SU-DHL-6 (cell line): ENCODE results near the gene CLEC1A.

Experiments
- EZH2phosphoT487 ChIP-seq: fragments of 200-600 bp; sonication (generic), shearing (Covaris generic); conservative IDR thresholded peaks from 2 replicates; pipeline ENCODE4 v1.6.1; 2018; ENCODE audit warnings: mild to moderate bottlenecking, antibody characterized with exemption, low read length, moderate library complexity, mixed read lengths
- TF ChIP-seq, protein P1 (sequence below): fragments of 200-600 bp; sonication (generic); IDR thresholded peaks from one replicate; pipeline ENCODE4 v1.5.1; 2017; ENCODE audit warnings: antibody characterized with exemption, mild to moderate bottlenecking, low read length, moderate library complexity; ENCODE audit not compliant: insufficient read depth, poor library complexity, severe bottlenecking

DNA sequence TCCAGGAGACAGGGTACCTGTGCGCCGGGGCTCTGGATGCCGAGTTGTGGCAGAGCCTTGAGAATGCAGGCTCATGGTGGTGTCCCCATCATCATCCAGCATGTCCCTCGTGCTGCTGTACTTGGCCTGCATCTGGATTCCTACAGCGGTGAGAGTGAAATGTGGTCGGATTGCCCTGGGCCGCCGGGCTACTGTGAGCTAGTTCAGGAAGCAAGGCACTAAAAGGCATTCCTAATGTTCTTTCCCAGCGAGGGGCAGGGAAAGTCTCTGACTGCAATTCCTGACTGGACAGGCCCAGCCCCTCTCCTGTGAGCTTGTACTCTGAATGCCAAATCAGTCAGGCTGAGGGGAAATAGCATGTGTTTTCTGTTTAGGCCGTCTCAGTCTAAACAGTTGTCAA is at the start of gene CLEC1A:
- TF ChIP-seq, protein P1, sequence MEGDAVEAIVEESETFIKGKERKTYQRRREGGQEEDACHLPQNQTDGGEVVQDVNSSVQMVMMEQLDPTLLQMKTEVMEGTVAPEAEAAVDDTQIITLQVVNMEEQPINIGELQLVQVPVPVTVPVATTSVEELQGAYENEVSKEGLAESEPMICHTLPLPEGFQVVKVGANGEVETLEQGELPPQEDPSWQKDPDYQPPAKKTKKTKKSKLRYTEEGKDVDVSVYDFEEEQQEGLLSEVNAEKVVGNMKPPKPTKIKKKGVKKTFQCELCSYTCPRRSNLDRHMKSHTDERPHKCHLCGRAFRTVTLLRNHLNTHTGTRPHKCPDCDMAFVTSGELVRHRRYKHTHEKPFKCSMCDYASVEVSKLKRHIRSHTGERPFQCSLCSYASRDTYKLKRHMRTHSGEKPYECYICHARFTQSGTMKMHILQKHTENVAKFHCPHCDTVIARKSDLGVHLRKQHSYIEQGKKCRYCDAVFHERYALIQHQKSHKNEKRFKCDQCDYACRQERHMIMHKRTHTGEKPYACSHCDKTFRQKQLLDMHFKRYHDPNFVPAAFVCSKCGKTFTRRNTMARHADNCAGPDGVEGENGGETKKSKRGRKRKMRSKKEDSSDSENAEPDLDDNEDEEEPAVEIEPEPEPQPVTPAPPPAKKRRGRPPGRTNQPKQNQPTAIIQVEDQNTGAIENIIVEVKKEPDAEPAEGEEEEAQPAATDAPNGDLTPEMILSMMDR = no peak
- TF ChIP-seq EZH2phosphoT487 = no peak
